GM18508 (cell line): ENCODE results near the gene PPT1.

ENCODE experiments used
- ATAC-seq: cut with Tn5 transposase; IDR thresholded peaks from one replicate; pipeline ENCODE4 v1.9.1; 2021; ENCODE audit warnings: moderate number of reproducible peaks; ENCODE audit not compliant: insufficient read depth, unreplicated experiment

Gene PPT1

GRCh38 chr1:40032240-40032891 lies 64.7 kb downstream of the PPT1 start:
- ATAC-seq, result no peak

- no peak for ATAC-seq
Measured at GRCh38 chr1:40030528-40031135, 66.4 kb downstream of the PPT1 start.

GRCh38 chr1:40029608-40030007 lies 67.4 kb downstream of the PPT1 start:
- no peak for ATAC-seq

- ATAC-seq, result no peak
Measured at GRCh38 chr1:40027647-40028046, 69.4 kb downstream of the PPT1 start.

- ATAC-seq, result no peak
Measured at GRCh38 chr1:40024671-40025070, 72.4 kb downstream of the PPT1 start.

- ATAC-seq, result no peak
Measured at GRCh38 chr1:40023379-40023944, 73.6 kb downstream of the PPT1 start.
